Activated CD8-positive, alpha-beta T cell treated with anti-CD3 and anti-CD28 coated beads for 36 hours (primary cell): Measurements from ENCODE around the gene EED. TPM values are rescaled to one million over a fixed set of nuclear protein-coding genes. Genes with fewer than 3 reads are reported as not detected.

Source experiments
- ATAC-seq: fragments of 200-7000 bp; cut with Tn5 transposase; one replicate; pipeline ENCODE4 v1.10.0; 2021; ENCODE audit warnings: mild to moderate bottlenecking, moderate library complexity
- CTCF ChIA-PET: fragments of 350-600 bp; sonication (Branson Sonifier 250); formaldehyde crosslinking; loops from one replicate; lab custom pipeline; 2021; ENCODE audit warnings: antibody characterized with exemption; lab: Charles Lee
- POLR2A ChIA-PET: fragments of 350-600 bp; sonication (Branson Sonifier 250); formaldehyde crosslinking; loops from one replicate; lab custom pipeline; 2021; ENCODE audit warnings: antibody characterized with exemption; lab: Charles Lee
- DNase-seq: peaks from one replicate; pipeline ENCODE4 v3.0.0-alpha.2; 2020
- H3K27ac Mint-ChIP-seq: one replicate; pipeline ENCODE4 v1.8.0; 2021; ENCODE audit warnings: mild to moderate bottlenecking, mixed read lengths
- H3K27me3 Mint-ChIP-seq: one replicate; pipeline ENCODE4 v1.8.0; 2021; ENCODE audit warnings: mixed read lengths
- H3K36me3 Mint-ChIP-seq: one replicate; pipeline ENCODE4 v1.8.0; 2021; ENCODE audit warnings: low read depth, mixed read lengths
- H3K4me1 Mint-ChIP-seq: one replicate; pipeline ENCODE4 v1.8.0; 2021; ENCODE audit warnings: low read depth, mixed read lengths
- H3K4me3 Mint-ChIP-seq: one replicate; pipeline ENCODE4 v1.8.0; 2021; ENCODE audit warnings: mild to moderate bottlenecking, moderate library complexity, mixed read lengths
- H3K9me3 Mint-ChIP-seq: one replicate; pipeline ENCODE4 v1.8.0; 2021; ENCODE audit warnings: mixed read lengths
- CTCF ChIP-seq: fragments of 200-600 bp; IDR thresholded peaks from one replicate; pipeline ENCODE4 v1.8.0; 2022; ENCODE audit warnings: antibody characterized with exemption, mild to moderate bottlenecking
- intact Hi-C: fragments of 100-400 bp; cut with micrococcal nuclease; formaldehyde crosslinking; loops from one replicate; pipeline ENCODE4 v1.10.0; 2022
- total RNA-seq, 2 experiments: library from RNA; stranded (reverse); gene quantifications; one replicate each; pipeline ENCODE4 v1.2.3, GENCODE V29; 2021

The EED gene
- total RNA-seq, 2 experiments from 2014 or later, result 114 to 117 TPM

- intact Hi-C loops, result no loop called here
- Mint-ChIP-seq H3K4me1 (peaks cover 52% of the 10 kb centered on the region), H3K27me3 (no peaks in the 10 kb centered on the region), H3K27ac (no peak overlapping the region), H3K36me3 (peaks cover 12% of the 10 kb centered on the region), H3K4me3 (no peak overlapping the region), H3K9me3 (peaks cover 6% of the 10 kb centered on the region)
- POLR2A ChIA-PET, result interaction anchor here (0.7 to 1.5 kb wide), 4 partner anchors 10 to 168 kb away, joined by 3 to 5 read pairs (median 4); no protein-coding TSS in a partner anchor
- CTCF ChIA-PET, result interaction anchor here (0.8 to 1.0 kb wide), 4 partner anchors 9 to 166 kb away, joined by 3 to 8 read pairs (median 3); no protein-coding TSS in a partner anchor
- ATAC-seq (no peak), DNase-seq (peak; percentile 24)
- no peak for TF ChIP-seq CTCF
These were observed 32.4 kb upstream of the EED start for GRCh38 chr11:86212019-86212611.

GRCh38 chr11:86214710-86215109 lies 29.8 kb upstream of the EED start:
- POLR2A ChIA-PET, result interaction anchor here (0.5 to 1.9 kb wide), 12 partner anchors 9 to 235 kb away, joined by 3 to 9 read pairs (median 3); no protein-coding TSS in a partner anchor
- CTCF ChIA-PET, result interaction anchor here (1.0 to 1.9 kb wide), 3 partner anchors 14 to 21 kb away, joined by 4 to 8 read pairs (median 5); no protein-coding TSS in a partner anchor
- Mint-ChIP-seq H3K9me3 (peaks cover 6% of the 10 kb centered on the region), H3K27me3 (no peaks in the 10 kb centered on the region), H3K36me3 (peaks cover 12% of the 10 kb centered on the region), H3K4me3 (peak overlapping the region; percentile 3), H3K4me1 (peaks cover 70% of the 10 kb centered on the region), H3K27ac (peak overlapping the region; percentile 83)
- TF ChIP-seq CTCF, result no peak
- intact Hi-C loops, result loop anchor here (5.0 kb wide), 1 partner anchor 172 kb away; no protein-coding TSS in a partner anchor
- ATAC-seq, result peak; percentile 75
- DNase-seq, result peak; percentile 91

DNA sequence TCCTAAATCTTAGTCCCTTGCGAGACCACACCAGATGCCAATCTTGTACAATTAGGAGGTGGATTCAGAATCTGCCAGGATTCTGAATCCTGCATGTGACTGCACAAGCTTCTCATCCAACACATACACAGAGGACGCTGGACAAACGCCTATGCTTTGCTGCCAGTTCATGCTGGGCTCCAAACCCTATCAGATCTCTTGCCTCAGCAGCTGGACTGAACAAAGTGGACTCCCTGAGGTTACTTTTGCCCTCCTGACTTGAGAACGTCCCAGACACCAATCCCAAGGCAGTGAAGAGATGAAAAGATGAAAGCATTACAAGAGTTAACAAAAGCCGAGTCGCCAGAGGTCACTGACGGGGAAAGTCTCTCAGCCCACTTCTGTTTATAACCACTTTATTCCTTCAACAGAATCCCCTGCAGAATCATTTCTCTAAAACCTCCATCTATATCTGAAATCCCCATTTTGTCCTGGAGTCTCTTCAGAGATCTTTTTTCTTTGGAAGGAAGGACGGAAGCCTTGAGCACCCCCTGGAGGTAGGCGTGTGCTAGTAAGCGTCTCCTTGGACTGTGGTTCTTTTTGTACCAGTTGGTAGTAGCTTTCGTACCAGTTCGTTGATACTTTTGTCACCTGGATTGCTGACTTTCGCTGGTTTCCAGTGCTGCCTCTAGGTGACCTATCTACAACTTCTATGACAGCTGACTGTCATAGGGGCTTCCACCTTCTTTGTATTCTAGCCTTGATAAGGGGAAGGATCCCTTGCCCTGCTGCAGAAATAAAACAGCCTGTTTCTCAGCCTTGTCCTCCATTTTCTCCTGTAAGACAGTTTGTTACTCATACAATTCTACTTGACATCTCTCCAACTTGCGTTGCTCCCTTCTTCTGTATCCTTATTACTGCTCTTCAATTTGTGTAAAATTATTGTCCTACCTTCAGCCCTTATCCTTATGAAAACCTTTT lies 26.1 kb upstream of the EED start:
- DNase-seq, result peak; percentile 69
- CTCF ChIA-PET, result interaction anchor here (0.6 to 4.0 kb wide), 23 partner anchors 9 to 202 kb away, joined by 3 to 22 read pairs (median 4); no protein-coding TSS in a partner anchor
- peaks cover 6% of the 10 kb centered on the region for H3K9me3 Mint-ChIP-seq
- peaks cover 67% of the 10 kb centered on the region for H3K4me1 Mint-ChIP-seq
- POLR2A ChIA-PET, result interaction anchor here (0.7 to 2.2 kb wide), 8 partner anchors 10 to 151 kb away, joined by 3 to 10 read pairs (median 4); no protein-coding TSS in a partner anchor
- intact Hi-C loops, result loop anchor here (5.0 kb wide), 1 partner anchor 176 kb away; no protein-coding TSS in a partner anchor
- TF ChIP-seq CTCF, result peak; percentile 86
- peak; percentile 48 for ATAC-seq
- peak overlapping the region; percentile 48 for H3K4me3 Mint-ChIP-seq
- peaks cover 3% of the 10 kb centered on the region for H3K27me3 Mint-ChIP-seq
- H3K27ac Mint-ChIP-seq, result peak overlapping the region; percentile 86
- peaks cover 9% of the 10 kb centered on the region for H3K36me3 Mint-ChIP-seq

GRCh38 chr11:86219311-86220193 lies 25.0 kb upstream of the EED start:
- peaks cover 3% of the 10 kb centered on the region for H3K27me3 Mint-ChIP-seq
- ATAC-seq (peak; percentile 47), DNase-seq (no peak)
- H3K4me1 Mint-ChIP-seq, result peaks cover 59% of the 10 kb centered on the region
- peaks cover 16% of the 10 kb centered on the region for H3K36me3 Mint-ChIP-seq
- peak overlapping the region; percentile 86 for H3K27ac Mint-ChIP-seq
- no peak overlapping the region for H3K4me3 Mint-ChIP-seq
- H3K9me3 Mint-ChIP-seq, result peaks cover 12% of the 10 kb centered on the region
- POLR2A ChIA-PET, result interaction anchor here (1.6 to 2.2 kb wide), 3 partner anchors 10 to 32 kb away, joined by 4 to 10 read pairs (median 4); no protein-coding TSS in a partner anchor
- no peak for TF ChIP-seq CTCF
- CTCF ChIA-PET, result interaction anchor here (0.7 to 4.5 kb wide), 15 partner anchors 8 to 185 kb away, joined by 3 to 22 read pairs (median 5); no protein-coding TSS in a partner anchor
- intact Hi-C loops, result loop anchor here (5.0 kb wide), 1 partner anchor 177 kb away; no protein-coding TSS in a partner anchor
